ENCODE results near the gene MZF1.

MZF1 gene

GRCh38 chr19:58555920-58556621 lies 17.1 kb downstream of the MZF1 start:
- H2AFZ ChIP-seq (ENCODE audit: low read depth, low read length) = no peak overlapping the region
- H3K4me1 ChIP-seq (ENCODE audit: insufficient read depth, low read length) = peaks cover 42% of the 10 kb centered on the region
- no peak overlapping the region for H3K4me3 ChIP-seq (ENCODE audit: low read length)
- no peaks in the 10 kb centered on the region for H3K27me3 ChIP-seq (ENCODE audit: insufficient read depth, low read length)
- H3K9me3 ChIP-seq (ENCODE audit: low read length) = no peaks in the 10 kb centered on the region
- peaks cover 38% of the 10 kb centered on the region for H3K36me3 ChIP-seq (ENCODE audit: insufficient read depth, low read length)

GRCh38 chr19:58555369-58555885 lies 17.7 kb downstream of the MZF1 start:
- H2AFZ ChIP-seq (ENCODE audit: low read depth, low read length) = no peak overlapping the region
- peaks cover 44% of the 10 kb centered on the region for H3K36me3 ChIP-seq (ENCODE audit: insufficient read depth, low read length)
- peak overlapping the region; percentile 57 for H3K4me3 ChIP-seq (ENCODE audit: low read length)

GRCh38 chr19:58554494-58555368 lies 18.4 kb downstream of the MZF1 start, which contains the start of gene CHMP2A:
TSS of gene CHMP2A (minus strand) at chr19:58555105. CDS start at chr19:58554212, 893 bp downstream.
- no peaks in the 10 kb centered on the region for H3K9me3 ChIP-seq (ENCODE audit: low read length)
- H3K4me3 ChIP-seq (ENCODE audit: low read length) = peak within 1 kb of the TSS; percentile 57
- H2AFZ ChIP-seq (ENCODE audit: low read depth, low read length) = no peak within 1 kb of the TSS
- H3K27me3 ChIP-seq (ENCODE audit: insufficient read depth, low read length) = no peaks in the 10 kb centered on the region
- peaks cover 33% of the 10 kb centered on the region for H3K4me1 ChIP-seq (ENCODE audit: insufficient read depth, low read length)
- peaks cover 51% of the 10 kb centered on the region for H3K36me3 ChIP-seq (ENCODE audit: insufficient read depth, low read length)

More at GRCh38 chr19:58555369-58555885, 17.7 kb downstream of the MZF1 start:
- Histone ChIP-seq H3K9me3 (ENCODE audit: low read length) (no peaks in the 10 kb centered on the region), H3K4me1 (ENCODE audit: insufficient read depth, low read length) (peaks cover 40% of the 10 kb centered on the region), H3K27me3 (ENCODE audit: insufficient read depth, low read length) (no peaks in the 10 kb centered on the region)

- peak overlapping the region; percentile 57 for H3K4me3 ChIP-seq (ENCODE audit: low read length)
- no peak overlapping the region for H2AFZ ChIP-seq (ENCODE audit: low read depth, low read length)
- no peaks in the 10 kb centered on the region for H3K27me3 ChIP-seq (ENCODE audit: insufficient read depth, low read length)
- H3K36me3 ChIP-seq (ENCODE audit: insufficient read depth, low read length) = peaks cover 59% of the 10 kb centered on the region
- peaks cover 32% of the 10 kb centered on the region for H3K4me1 ChIP-seq (ENCODE audit: insufficient read depth, low read length)
- no peaks in the 10 kb centered on the region for H3K9me3 ChIP-seq (ENCODE audit: low read length)
Measured at GRCh38 chr19:58553799-58554493, 19.2 kb downstream of the MZF1 start.

GRCh38 chr19:58552655-58553054 lies 20.5 kb downstream of the MZF1 start:
- Histone ChIP-seq H3K36me3 (ENCODE audit: insufficient read depth, low read length) (peaks cover 72% of the 10 kb centered on the region), H3K27me3 (ENCODE audit: insufficient read depth, low read length) (no peaks in the 10 kb centered on the region), H3K4me1 (ENCODE audit: insufficient read depth, low read length) (peaks cover 32% of the 10 kb centered on the region), H3K9me3 (ENCODE audit: low read length) (no peaks in the 10 kb centered on the region), H3K4me3 (ENCODE audit: low read length) (no peak overlapping the region), H2AFZ (ENCODE audit: low read depth, low read length) (no peak overlapping the region)

GRCh38 chr19:58551577-58552471 lies 21.3 kb downstream of the MZF1 start:
- no peak overlapping the region for H3K4me3 ChIP-seq (ENCODE audit: low read length)
- H3K27me3 ChIP-seq (ENCODE audit: insufficient read depth, low read length) = no peaks in the 10 kb centered on the region
- H3K4me1 ChIP-seq (ENCODE audit: insufficient read depth, low read length) = peaks cover 29% of the 10 kb centered on the region
- no peaks in the 10 kb centered on the region for H3K9me3 ChIP-seq (ENCODE audit: low read length)
- H3K36me3 ChIP-seq (ENCODE audit: insufficient read depth, low read length) = peaks cover 74% of the 10 kb centered on the region
- no peak overlapping the region for H2AFZ ChIP-seq (ENCODE audit: low read depth, low read length)

GRCh38 chr19:58551123-58551497 lies 22.0 kb downstream of the MZF1 start:
- Histone ChIP-seq H3K4me1 (ENCODE audit: insufficient read depth, low read length) (peaks cover 30% of the 10 kb centered on the region), H3K9me3 (ENCODE audit: low read length) (no peaks in the 10 kb centered on the region), H3K27me3 (ENCODE audit: insufficient read depth, low read length) (no peaks in the 10 kb centered on the region), H3K36me3 (ENCODE audit: insufficient read depth, low read length) (peaks cover 74% of the 10 kb centered on the region), H3K4me3 (ENCODE audit: low read length) (no peak overlapping the region), H2AFZ (ENCODE audit: low read depth, low read length) (no peak overlapping the region)

GRCh38 chr19:58550362-58551122 lies 22.6 kb downstream of the MZF1 start:
- Histone ChIP-seq H3K27me3 (ENCODE audit: insufficient read depth, low read length) (no peaks in the 10 kb centered on the region), H2AFZ (ENCODE audit: low read depth, low read length) (no peak overlapping the region), H3K9me3 (ENCODE audit: low read length) (no peaks in the 10 kb centered on the region), H3K4me3 (ENCODE audit: low read length) (no peak overlapping the region), H3K36me3 (ENCODE audit: insufficient read depth, low read length) (peaks cover 76% of the 10 kb centered on the region), H3K4me1 (ENCODE audit: insufficient read depth, low read length) (peaks cover 33% of the 10 kb centered on the region)

- peaks cover 77% of the 10 kb centered on the region for H3K36me3 ChIP-seq (ENCODE audit: insufficient read depth, low read length)
- peaks cover 28% of the 10 kb centered on the region for H3K4me1 ChIP-seq (ENCODE audit: insufficient read depth, low read length)
- H2AFZ ChIP-seq (ENCODE audit: low read depth, low read length) = no peak overlapping the region
- no peaks in the 10 kb centered on the region for H3K9me3 ChIP-seq (ENCODE audit: low read length)
- no peaks in the 10 kb centered on the region for H3K27me3 ChIP-seq (ENCODE audit: insufficient read depth, low read length)
- H3K4me3 ChIP-seq (ENCODE audit: low read length) = no peak overlapping the region
Measured at GRCh38 chr19:58549664-58550361, 23.3 kb downstream of the MZF1 start.

GRCh38 chr19:58548859-58549663 lies 24.1 kb downstream of the MZF1 start:
- H3K4me1 ChIP-seq (ENCODE audit: insufficient read depth, low read length) = peaks cover 25% of the 10 kb centered on the region
- no peaks in the 10 kb centered on the region for H3K9me3 ChIP-seq (ENCODE audit: low read length)
- H3K4me3 ChIP-seq (ENCODE audit: low read length) = no peak overlapping the region
- peaks cover 77% of the 10 kb centered on the region for H3K36me3 ChIP-seq (ENCODE audit: insufficient read depth, low read length)
- no peak overlapping the region for H2AFZ ChIP-seq (ENCODE audit: low read depth, low read length)
- H3K27me3 ChIP-seq (ENCODE audit: insufficient read depth, low read length) = no peaks in the 10 kb centered on the region
